ENCODE data around the gene THAP4.
"Not testable (repeated sequence)": the region's sequence is repeated elsewhere in the genome, so short reads cannot be mapped to it uniquely, and the experiment has no call there.

Gene THAP4

GRCh38 chr2:241582806-241583205 lies 54.2 kb downstream of the THAP4 start:
- DNase-seq (ENCODE audit: low read depth) = no peak

GRCh38 chr2:241582328-241582727 lies 54.6 kb downstream of the THAP4 start:
- no peak for DNase-seq (ENCODE audit: low read depth)

GRCh38 chr2:241579281-241579680 lies 57.7 kb downstream of the THAP4 start:
- no peak for DNase-seq (ENCODE audit: low read depth)

GRCh38 chr2:241577413-241578122 lies 59.4 kb downstream of the THAP4 start:
- no peak for DNase-seq (ENCODE audit: low read depth)

- no peak for DNase-seq (ENCODE audit: low read depth)
These were observed 60.7 kb downstream of the THAP4 start for GRCh38 chr2:241576293-241576654.

GRCh38 chr2:241575624-241576292 lies 61.2 kb downstream of the THAP4 start:
- DNase-seq (ENCODE audit: low read depth) = no peak

- DNase-seq (ENCODE audit: low read depth) = no peak
These were observed 61.9 kb downstream of the THAP4 start for GRCh38 chr2:241574911-241575623.

GRCh38 chr2:241573741-241574140 lies 63.2 kb downstream of the THAP4 start:
- DNase-seq (ENCODE audit: low read depth) = no peak

- not testable (repeated sequence) for DNase-seq (ENCODE audit: low read depth)
These were observed 63.9 kb downstream of the THAP4 start for GRCh38 chr2:241572915-241573651.

DNA sequence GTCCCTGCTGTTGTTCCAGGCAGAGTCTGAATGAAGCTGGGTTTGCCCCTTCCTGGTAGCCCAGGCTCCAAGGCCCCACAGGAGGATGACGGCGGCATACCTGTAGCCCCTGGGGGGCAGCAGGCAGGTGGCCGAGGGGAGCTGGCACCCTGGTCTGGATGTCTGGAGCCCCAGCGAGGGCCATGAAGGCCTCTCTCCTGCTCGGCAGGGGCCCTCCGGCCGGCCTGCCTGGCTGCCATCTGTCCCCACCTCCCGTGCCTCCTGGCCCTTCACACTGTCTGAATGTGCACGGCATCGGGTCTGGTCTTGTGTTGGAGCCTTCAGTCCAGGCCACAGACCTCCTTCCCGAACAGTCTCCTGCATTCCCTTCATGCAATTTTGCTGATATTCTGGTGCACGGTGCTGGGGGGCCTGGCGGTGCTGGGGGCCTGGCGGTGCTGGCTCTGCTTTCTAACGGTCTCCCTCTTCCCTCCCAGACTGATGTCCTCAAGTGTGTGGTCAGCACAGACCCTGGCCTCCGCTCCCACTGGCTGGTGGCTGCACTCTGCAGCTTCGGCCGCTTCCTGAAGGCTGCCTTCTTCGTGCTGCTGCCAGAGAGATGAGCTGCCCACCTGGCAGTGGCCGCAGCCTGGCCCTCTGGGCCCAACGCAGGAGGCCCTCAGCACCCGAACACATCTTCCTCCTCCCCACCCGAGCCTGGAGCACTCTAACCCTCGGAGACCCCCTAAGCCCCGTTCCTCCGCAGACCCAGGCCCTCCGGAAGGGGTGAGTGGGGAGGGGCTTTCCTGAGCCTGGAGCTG lies 64.9 kb downstream of the THAP4 start:
- no peak for DNase-seq (ENCODE audit: low read depth)

DNA sequence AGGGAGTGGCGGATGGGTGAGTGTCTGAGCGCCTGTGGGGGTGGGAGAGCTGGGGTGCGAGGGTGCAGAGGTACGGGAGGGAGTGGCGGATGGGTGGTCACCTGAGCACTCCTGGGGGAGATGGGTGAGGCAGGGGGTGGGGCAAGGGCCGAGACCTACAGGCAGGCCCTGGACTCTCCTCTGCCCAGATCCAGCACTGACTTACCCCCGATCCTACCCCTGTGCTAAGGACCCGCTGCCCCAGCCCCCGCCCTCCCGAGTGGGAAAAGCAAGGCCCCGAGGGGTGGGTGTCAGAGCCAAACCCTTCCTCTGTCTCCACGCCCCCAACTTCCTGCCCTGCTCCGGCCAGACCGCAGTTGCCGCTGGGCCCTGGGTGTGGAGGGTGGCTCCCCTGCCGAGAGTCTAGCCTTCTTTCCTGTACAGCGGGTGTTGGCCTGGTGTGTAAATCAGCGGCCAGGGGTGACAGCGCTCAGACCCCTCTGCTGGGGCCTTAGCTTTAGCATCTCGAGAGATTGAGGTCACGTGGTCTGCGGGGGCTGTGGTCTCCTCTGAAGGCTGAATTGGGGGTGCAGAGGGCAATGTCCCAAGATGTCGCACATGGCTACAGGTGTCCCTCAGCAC lies 65.9 kb downstream of the THAP4 start:
- DNase-seq (ENCODE audit: low read depth) = no peak

- DNase-seq (ENCODE audit: low read depth) = no peak
These were observed 67.1 kb downstream of the THAP4 start for GRCh38 chr2:241569831-241570281.

DNA sequence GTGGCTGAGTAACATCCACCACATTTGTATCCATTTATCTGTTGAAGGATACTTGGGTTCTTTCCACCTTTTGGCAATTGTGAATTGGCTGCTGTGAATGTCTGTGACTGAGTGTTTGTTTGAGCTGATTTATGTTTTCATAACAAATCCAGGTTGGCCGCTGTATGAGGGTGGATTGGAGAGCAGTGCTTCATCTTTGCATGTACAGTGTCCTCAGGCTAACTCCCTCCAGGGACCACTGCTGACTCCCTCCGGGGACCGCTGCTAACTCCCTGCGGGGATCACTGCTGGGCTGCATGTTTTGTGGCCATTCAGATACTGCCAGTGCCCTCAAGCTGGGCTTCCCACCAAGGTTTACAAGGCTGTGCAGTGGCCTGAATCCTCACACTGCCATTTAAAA lies 68.2 kb downstream of the THAP4 start:
- DNase-seq (ENCODE audit: low read depth) = no peak

DNA sequence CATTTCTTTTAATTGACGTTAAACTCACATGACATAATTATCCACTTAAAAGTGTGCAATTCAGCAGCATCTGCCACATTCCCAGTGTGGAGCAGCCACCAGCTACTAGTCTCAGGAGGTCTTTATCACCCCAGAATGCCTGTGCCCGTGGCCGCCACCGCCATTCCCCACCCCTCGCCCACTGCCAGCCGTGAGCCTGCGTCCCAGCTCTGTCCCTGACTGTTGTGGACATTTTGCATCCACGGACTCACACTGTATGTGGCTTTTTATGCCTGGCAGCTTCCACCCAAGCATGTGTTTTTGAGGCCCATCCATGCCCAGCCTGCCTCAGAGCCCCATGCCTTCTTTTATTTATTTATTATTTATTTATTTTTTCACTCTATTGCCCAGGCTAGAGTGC lies 69.2 kb downstream of the THAP4 start:
- DNase-seq (ENCODE audit: low read depth) = no peak

GRCh38 chr2:241567266-241567665 lies 69.7 kb downstream of the THAP4 start:
- not testable (repeated sequence) for DNase-seq (ENCODE audit: low read depth)

DNA sequence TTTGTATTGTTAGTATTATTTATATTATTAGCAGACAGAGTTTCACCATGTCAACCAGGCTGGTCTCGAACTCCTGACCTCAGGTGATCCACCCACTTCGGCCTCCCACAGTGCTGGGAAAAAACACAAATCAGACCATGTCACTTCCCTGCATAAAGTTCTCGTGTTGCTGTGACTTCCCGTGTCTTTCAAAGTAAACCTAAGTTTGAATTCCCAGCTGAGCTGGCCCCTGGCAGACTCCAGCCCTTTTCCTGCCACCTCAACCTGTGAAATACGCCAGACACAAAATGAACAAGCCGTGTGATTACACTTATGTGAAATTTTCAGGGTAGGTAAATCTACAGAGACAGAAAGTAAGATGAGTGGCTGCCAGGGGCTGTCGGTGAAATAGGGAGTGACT lies 70.5 kb downstream of the THAP4 start:
- DNase-seq (ENCODE audit: low read depth) = no peak

DNA sequence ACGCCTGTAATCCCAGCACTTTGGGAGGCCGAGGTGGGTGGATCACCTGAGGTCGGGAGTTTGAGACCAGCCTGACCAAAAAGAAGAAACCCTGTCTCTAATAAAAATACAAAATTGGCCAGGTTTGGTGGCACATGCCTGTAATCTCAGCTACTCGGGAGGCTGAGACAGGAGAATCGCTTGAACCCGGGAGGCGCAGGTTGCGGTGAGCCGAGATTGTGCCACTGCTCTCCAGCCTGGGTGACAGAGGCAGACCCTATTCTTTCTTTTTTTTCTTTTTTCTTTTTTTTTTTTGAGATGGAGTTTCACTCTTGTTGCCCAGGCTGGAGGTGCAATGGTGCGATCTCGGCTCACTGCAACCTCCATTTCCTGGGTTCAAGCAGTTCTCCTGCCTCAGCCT lies 70.9 kb downstream of the THAP4 start:
- not testable (repeated sequence) for DNase-seq (ENCODE audit: low read depth)

- no peak for DNase-seq (ENCODE audit: low read depth)
These were observed 71.5 kb downstream of the THAP4 start for GRCh38 chr2:241565411-241565810.

DNA sequence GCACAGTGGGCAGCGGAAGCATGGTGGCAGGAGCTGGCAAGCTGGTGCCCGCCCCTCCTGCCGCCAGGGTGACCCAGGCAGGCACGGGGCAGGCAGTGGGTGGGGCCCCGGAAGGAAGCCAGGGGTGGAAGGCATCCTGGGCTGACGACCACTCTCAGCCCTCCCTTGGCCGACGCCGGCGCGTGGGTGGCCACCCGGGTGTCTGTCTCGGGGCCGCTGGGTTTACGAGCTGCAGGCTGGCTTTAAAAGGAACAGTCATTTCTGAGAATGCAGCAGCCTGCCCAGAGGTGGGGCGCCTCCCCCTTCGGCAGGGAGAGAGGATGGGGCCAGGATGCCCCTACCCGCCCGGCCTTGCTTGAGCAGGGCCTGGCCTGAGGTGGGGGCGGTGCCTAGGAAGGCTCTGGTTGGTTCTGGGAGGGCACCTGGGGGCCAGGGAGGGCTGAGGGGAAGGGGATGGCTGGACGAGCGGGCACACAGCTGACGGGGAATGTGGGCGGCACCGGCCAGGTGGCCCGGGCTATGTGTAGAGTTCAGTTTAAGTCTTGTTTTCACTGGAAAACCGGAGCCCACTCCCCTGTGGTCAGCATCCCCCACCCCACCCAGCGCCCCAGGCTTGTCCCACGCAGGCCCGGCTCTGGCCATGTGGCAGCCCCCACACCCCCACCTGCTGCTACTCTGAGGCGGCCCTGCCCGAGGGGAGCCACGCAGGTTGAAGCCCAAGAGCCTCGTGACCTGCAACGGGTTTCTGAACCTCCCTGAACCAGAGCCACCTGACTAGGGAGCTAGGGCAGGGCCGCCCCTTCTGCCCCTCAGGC lies 72.2 kb downstream of the THAP4 start:
- DNase-seq (ENCODE audit: low read depth) = no peak

- DNase-seq (ENCODE audit: low read depth) = no peak
These were observed 72.9 kb downstream of the THAP4 start for GRCh38 chr2:241563981-241564595.

Data from stimulated activated CD8-positive, alpha-beta memory T cell treated with anti-CD3 and anti-CD28 coated beads, Interleukin-12 subunit alpha, Interleukin-12 subunit beta, amount 100 ng/mL, for 4 hours (primary cell).